Measurements from ENCODE around the gene ABT1. TPM values are rescaled to one million over a fixed set of nuclear protein-coding genes. Genes with fewer than 3 reads are reported as not detected.

ABT1 gene
- polyA plus RNA-seq, 1 experiment, result 18.4 TPM

DNA sequence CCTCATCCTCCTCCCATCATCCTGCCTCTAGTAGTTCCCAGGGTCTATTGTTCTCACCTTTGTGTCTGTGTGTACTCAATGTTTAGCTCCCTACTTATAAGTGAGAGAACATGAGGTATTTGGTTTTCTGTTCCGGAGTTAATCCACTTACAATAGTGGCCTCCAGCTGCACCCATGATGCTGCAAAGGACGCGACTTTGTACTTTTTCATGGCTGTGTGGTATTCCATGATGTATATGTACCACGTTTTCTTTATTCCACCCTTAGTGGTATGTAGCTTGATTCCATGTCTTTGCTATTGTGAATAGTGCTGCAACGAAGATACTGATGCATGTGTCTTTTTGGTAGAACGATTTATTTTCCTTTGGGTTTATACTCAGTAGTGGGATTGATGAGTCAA, 18.5 kb upstream of the ABT1 start:
- no peak for DNase-seq (ENCODE audit: low read depth)
- Histone ChIP-seq H3K27me3 (ENCODE audit: control insufficient read depth, insufficient read depth, low read length) (peaks cover 3% of the 10 kb centered on the region; the same call in 1 of the 2 replicates), H3K36me3 (ENCODE audit: control insufficient read depth, insufficient read depth, low read length) (no peaks in the 10 kb centered on the region), H3K4me3 (ENCODE audit: low read depth, low read length) (no peak overlapping the region)
- CTCF ChIA-PET, result interaction anchor here (0.9 to 5.6 kb wide), 5 partner anchors 12 to 237 kb away, joined by 3 to 48 read pairs (median 3); no protein-coding TSS in a partner anchor
- TF ChIP-seq, protein P1, sequence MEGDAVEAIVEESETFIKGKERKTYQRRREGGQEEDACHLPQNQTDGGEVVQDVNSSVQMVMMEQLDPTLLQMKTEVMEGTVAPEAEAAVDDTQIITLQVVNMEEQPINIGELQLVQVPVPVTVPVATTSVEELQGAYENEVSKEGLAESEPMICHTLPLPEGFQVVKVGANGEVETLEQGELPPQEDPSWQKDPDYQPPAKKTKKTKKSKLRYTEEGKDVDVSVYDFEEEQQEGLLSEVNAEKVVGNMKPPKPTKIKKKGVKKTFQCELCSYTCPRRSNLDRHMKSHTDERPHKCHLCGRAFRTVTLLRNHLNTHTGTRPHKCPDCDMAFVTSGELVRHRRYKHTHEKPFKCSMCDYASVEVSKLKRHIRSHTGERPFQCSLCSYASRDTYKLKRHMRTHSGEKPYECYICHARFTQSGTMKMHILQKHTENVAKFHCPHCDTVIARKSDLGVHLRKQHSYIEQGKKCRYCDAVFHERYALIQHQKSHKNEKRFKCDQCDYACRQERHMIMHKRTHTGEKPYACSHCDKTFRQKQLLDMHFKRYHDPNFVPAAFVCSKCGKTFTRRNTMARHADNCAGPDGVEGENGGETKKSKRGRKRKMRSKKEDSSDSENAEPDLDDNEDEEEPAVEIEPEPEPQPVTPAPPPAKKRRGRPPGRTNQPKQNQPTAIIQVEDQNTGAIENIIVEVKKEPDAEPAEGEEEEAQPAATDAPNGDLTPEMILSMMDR (IDR thresholded peaks at IDR 0.05; ENCODE audit: insufficient read depth, low read depth, low read length), result no peak
- POLR2A ChIA-PET, result no interaction called here

GRCh38 chr6:26578741-26579140, 18.0 kb upstream of the ABT1 start:
- ChIA-PET POLR2A (no interaction called here), CTCF (interaction anchor here (0.9 to 5.6 kb wide), 5 partner anchors 9 to 237 kb away, joined by 3 to 48 read pairs (median 3); no protein-coding TSS in a partner anchor)
- Histone ChIP-seq H3K27me3 (ENCODE audit: control insufficient read depth, insufficient read depth, low read length) (peaks cover 5% of the 10 kb centered on the region), H3K4me3 (ENCODE audit: low read depth, low read length) (no peak overlapping the region), H3K36me3 (ENCODE audit: control insufficient read depth, insufficient read depth, low read length) (no peaks in the 10 kb centered on the region)
- TF ChIP-seq, protein P1 (IDR thresholded peaks at IDR 0.05; ENCODE audit: insufficient read depth, low read depth, low read length), result no peak
- no peak for DNase-seq (ENCODE audit: low read depth)

GRCh38 chr6:26581164-26581915, 15.4 kb upstream of the ABT1 start:
- Histone ChIP-seq H3K27me3 (ENCODE audit: control insufficient read depth, insufficient read depth, low read length) (peaks cover 7% of the 10 kb centered on the region), H3K4me3 (ENCODE audit: low read depth, low read length) (no peak overlapping the region), H3K36me3 (ENCODE audit: control insufficient read depth, insufficient read depth, low read length) (no peaks in the 10 kb centered on the region)
- ChIA-PET POLR2A (no interaction called here), CTCF (interaction anchor here (0.8 to 7.3 kb wide), 3 partner anchors 9 to 14 kb away, joined by 3 to 51 read pairs (median 8); partner anchors contain the start of gene ABT1)
- TF ChIP-seq, protein P1 (IDR thresholded peaks at IDR 0.05; ENCODE audit: insufficient read depth, low read depth, low read length), result no peak
- no peak for DNase-seq (ENCODE audit: low read depth)

DNA sequence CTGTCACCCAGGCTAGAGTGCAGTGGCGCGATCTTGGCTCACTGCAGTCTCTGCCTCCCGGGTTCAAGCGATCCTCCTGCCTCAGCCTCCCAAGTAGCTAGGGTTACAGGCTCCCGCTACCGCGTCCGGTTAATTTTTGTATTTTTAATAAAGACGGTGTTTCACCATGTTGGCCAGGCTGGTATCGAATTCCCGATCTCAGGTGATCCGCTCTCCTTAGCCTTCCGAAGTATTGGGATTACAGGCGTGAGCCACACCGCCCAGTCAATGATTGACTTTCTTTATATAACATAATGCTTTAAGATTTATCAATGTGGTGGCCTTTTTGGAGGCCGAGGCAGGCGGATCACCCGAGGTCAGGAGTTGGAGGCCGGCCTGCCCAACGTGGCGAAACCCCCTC, 7.8 kb upstream of the ABT1 start:
- H3K36me3 ChIP-seq (ENCODE audit: control insufficient read depth, insufficient read depth, low read length), result no peaks in the 10 kb centered on the region
- TF ChIP-seq, protein P1 (IDR thresholded peaks at IDR 0.05; ENCODE audit: insufficient read depth, low read depth, low read length), result no peak
- DNase-seq (ENCODE audit: low read depth), result no peak
- CTCF ChIA-PET, result interaction anchor here (1.6 kb wide), 1 partner anchor 247 kb away, joined by 6 read pairs; no protein-coding TSS in a partner anchor
- no peak overlapping the region for H3K4me3 ChIP-seq (ENCODE audit: low read depth, low read length)
- 0 out of 2 replicates have a peak, but pooled peaks cover 2% of the 10 kb centered on the region for H3K27me3 ChIP-seq (ENCODE audit: control insufficient read depth, insufficient read depth, low read length)
- POLR2A ChIA-PET, result no interaction called here

- TF ChIP-seq, protein P1 (IDR thresholded peaks at IDR 0.05; ENCODE audit: insufficient read depth, low read depth, low read length), result no peak
- Histone ChIP-seq H3K27me3 (ENCODE audit: control insufficient read depth, insufficient read depth, low read length) (no peaks in the 10 kb centered on the region), H3K4me3 (ENCODE audit: low read depth, low read length) (no peak overlapping the region), H3K36me3 (ENCODE audit: control insufficient read depth, insufficient read depth, low read length) (no peaks in the 10 kb centered on the region)
- ChIA-PET POLR2A (interaction anchor here (0.6 kb wide), 1 partner anchor 886 kb away, joined by 3 read pairs; no protein-coding TSS in a partner anchor), CTCF (interaction anchor here (0.9 to 1.8 kb wide), 5 partner anchors 10 to 251 kb away, joined by 3 to 8 read pairs (median 3); no protein-coding TSS in a partner anchor)
- no peak for DNase-seq (ENCODE audit: low read depth)
These were observed 4.1 kb upstream of the ABT1 start for GRCh38 chr6:26592649-26593048.

Data from BJ (cell line).